Activated CD4-positive, CD25-positive, alpha-beta regulatory T cell treated with anti-CD3 and anti-CD28 coated beads, Interleukin-2, amount 50 U/mL, for 16 hours (primary cell): ENCODE results near the gene ENOPH1.
"Not testable (repeated sequence)": the region's sequence is repeated elsewhere in the genome, so short reads cannot be mapped to it uniquely, and the experiment has no call there.

ENCODE experiments used
- DNase-seq: peaks from one replicate; pipeline ENCODE4 v3.0.0-alpha.2; 2020; ENCODE audit warnings: low read depth, low spot score

The ENOPH1 gene

DNA sequence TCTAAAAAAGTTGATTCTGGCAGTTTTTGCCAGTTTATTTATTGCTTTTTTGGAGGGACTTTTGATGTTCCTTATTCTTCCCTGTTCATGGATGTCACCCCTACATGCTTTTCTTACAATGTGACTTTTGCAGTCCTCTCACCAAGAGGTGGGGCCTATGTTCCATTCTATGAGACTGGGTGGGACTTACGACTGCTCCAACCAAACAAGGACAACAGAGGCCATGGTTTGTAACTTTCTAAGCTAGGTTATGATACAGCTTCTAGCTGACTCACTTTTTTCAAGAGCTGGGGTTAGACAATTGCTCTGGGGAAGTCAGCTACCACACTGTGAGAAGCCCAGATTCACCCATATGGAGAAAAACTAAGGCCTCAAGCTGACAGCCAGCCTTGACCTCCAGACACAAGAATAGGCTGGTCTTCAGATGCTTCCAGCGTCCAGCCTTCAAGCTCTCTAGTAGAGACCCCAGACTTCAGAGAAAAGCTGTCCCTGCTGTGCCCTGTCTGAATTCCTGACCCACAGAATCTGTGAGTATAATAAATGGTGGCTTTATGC lies 39.5 kb downstream of the ENOPH1 start:
- no peak for DNase-seq

- not testable (repeated sequence) for DNase-seq
Measured at GRCh38 chr4:82473080-82473479, 42.7 kb downstream of the ENOPH1 start.

DNA sequence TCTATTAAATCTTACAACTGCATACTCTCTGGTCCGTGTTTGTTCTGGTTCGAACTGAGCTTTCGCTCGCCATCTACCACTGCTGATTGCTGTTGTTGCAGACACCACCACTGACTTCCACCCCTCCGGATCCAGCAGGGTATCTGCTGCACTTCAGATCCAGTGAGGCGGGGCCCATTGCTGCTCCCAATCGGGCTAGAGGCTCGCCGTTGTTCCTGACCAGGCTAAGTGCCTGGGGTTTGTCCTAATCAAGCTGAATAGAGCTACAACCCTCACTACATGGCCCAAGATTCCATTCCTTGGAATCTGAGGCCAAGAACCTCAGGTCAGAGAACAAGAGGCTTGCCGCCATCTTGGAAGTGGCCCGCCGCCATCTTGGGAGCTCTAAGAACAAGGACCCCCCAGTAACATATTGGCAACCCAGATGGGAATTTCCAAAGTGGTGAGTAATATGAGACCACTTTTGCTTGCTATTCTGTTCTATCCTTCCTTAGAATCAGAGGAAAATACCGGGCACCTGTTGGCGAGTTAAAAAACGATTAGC lies 43.3 kb downstream of the ENOPH1 start:
- DNase-seq = no peak

DNA sequence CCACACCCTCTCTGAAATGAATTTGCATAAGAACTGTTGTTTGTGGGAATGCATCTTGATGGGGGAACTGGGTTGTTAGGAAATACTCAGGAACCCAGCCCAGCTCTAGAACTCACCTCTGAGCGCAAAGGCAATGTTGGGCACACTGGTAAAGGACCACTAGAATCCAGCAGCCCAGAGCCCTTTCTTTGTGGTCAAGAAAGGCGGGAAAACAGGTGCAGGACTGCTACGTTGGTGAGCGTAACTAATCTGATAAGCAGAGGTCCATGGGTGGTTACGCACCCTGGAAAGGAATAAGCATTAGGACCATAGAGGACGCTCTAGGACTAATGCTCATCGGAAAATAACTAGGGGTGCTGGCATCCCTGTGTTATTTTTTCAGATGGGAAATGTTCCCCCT lies 45.5 kb downstream of the ENOPH1 start:
- DNase-seq = not testable (repeated sequence)

DNA sequence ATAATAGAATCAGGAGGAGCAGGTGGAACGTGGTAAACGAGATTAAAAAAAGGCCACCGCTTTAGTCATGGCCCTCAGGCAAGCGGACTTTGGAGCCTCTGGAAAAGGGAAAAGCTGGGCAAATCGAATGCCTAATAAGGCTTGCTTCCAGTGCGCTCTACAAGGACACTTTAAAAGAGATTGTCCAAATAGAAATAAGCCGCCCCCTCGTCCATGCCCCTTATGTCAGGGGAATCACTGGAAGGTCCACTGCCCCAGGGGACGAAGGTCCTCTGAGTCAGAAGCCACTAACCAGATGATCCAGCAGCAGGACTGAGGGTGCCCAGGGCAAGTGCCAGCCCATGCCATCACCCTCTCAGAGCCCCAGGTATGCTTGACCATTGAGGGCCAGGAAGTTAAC lies 47.1 kb downstream of the ENOPH1 start:
- not testable (repeated sequence) for DNase-seq

DNA sequence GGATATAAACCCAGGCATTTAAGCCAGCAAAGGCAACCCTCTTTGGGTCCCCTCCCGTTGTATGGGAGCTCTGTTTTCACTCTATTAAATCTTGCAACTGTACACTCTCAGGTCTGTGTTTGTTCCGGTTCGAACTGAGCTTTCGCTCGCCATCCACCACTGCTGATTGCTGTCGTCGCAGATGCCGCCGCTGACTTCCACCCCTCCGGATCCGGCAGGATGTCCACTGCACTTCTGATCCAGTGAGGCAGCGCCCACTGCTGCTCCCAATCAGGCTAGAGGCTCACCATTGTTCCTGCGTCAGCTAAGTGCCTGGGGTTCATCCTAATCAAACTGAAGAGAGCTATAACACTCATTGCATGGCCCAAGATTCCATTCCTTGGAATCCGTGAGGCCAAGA lies 49.2 kb downstream of the ENOPH1 start:
- DNase-seq = no peak

DNA sequence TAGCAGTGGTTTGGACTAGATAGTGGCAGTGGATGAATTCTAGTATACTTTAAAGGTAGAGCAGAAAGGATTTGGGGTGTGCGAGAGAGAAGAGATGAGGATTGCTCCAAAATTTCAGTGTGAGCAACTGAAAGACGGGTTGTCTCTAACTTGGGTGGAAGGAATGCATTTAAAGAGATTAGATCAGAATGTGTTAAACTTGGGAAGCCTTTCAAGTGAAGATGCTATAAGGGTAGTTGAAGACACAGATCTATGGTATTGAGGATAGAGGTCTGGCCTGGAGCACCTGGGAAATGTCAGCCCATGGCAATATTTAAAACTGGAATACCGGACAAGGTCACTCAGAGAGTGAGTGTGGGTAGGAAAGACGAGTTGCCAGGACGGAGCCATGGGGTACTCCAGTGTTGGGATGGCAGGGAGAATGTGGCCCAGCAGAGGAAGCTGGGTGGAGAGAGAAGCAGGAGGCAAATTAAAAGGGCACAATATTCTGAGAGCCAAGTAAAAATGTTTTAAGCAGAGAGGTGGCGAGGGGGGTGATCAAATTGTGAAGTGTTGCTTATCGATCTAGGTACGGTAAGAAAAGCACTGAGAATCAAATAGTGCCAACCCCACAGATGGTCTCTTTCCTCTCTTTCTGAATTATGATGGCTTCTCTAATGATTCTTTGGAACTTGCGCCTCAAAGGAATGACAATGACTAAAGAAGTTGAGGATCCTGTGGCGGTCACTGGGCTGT lies 50.5 kb downstream of the ENOPH1 start:
- DNase-seq = no peak

DNA sequence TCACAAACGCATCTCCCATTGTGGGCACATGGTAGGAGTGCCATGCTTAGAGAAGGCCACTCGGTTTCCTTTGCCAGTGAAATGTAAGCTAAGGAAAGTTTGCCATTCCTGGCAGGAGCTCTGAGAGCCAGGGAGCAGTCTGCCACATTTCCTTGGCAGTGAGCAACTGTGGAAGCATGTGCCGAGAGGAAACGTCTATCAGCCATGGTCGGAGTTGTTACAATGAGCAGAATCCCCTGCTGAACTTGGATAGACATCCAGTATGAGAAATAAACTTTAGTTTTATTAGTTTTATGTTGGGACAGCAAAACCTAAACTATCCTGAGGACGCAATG lies 51.1 kb downstream of the ENOPH1 start:
- no peak for DNase-seq

DNA sequence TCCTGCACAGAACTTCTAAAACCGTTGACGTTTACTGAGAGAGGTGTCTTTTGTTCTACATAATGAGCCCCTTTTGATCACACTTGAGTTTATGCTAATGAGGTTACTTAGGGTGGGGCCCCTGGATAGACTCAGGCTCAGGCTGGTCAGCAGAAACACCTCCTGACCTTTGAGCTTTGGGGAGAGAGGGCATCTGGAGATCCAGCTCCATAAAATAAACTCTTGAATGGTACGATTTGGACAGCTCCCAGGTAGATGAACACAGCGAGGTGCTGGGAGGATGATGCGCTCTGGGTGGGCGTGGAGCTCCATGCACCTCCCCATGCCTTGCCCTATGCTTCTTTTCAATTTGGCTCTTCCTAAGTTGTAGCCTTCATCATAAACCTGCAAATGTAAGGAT lies 52.0 kb downstream of the ENOPH1 start:
- no peak for DNase-seq

GRCh38 chr4:82484996-82485783 lies 54.8 kb downstream of the ENOPH1 start:
- DNase-seq = no peak

- DNase-seq = no peak
Measured at GRCh38 chr4:82489076-82489475, 58.7 kb downstream of the ENOPH1 start.

DNA sequence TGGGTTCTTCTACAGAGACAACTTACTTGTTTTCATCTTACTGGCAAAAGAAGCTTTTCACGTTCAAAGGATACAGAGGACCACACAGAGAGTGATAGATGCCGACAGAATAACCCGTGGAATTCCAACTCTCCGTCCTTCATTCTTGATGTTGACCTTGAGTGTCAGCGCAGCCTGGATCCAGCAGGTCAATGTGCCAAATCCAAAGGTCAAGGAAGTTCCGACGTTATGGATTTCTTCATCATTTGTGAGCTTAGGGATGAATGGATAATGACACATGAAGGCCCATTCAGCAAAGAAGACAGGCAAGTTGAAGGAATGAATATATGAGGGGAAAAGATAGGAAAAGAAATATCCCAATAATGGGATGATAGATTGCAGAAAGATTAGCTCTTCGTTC lies 59.6 kb downstream of the ENOPH1 start:
- no peak for DNase-seq

- no peak for DNase-seq
Measured at GRCh38 chr4:82491251-82491960, 61.0 kb downstream of the ENOPH1 start.

GRCh38 chr4:82493721-82494425 lies 63.5 kb downstream of the ENOPH1 start:
- no peak for DNase-seq

DNA sequence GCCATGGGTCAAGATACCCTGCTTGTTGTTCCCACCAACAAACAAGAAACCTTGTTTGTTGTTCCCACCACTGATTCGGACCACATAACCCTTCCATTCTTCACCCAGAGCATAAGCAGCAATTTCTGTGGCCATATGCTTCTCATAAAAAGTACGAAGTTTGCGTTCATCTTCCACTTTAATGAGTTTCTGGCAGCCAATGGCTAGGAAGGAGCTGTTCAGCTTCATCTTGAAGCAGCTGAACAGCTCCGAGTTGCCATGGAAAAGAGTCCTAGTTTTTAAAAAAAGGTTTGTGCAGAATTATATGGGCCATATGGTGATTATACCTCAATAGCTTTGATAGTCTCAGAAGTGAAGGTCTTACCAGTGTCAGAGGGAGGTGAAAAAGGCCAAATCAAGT lies 65.3 kb downstream of the ENOPH1 start:
- no peak for DNase-seq

DNA sequence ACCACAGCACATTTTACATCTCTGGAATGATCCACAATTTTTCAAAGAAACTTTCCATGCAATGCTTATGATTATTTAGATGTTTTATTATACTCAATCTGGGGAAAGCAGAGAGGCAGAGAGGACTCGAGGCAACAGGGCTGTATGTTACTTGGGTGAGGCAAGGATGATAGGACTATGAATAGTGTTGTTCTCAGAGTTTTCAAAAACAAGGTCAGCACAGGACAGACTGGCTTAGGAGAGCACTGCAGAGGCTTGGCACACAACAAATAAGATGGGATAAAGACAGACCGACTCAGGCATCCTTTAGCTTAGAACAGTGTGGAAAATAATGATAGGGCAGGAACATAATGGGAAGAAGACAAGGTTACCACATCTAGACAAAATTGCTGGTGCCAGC lies 66.0 kb downstream of the ENOPH1 start:
- DNase-seq = no peak

- DNase-seq = no peak
Measured at GRCh38 chr4:82499738-82500434, 69.5 kb downstream of the ENOPH1 start.

DNA sequence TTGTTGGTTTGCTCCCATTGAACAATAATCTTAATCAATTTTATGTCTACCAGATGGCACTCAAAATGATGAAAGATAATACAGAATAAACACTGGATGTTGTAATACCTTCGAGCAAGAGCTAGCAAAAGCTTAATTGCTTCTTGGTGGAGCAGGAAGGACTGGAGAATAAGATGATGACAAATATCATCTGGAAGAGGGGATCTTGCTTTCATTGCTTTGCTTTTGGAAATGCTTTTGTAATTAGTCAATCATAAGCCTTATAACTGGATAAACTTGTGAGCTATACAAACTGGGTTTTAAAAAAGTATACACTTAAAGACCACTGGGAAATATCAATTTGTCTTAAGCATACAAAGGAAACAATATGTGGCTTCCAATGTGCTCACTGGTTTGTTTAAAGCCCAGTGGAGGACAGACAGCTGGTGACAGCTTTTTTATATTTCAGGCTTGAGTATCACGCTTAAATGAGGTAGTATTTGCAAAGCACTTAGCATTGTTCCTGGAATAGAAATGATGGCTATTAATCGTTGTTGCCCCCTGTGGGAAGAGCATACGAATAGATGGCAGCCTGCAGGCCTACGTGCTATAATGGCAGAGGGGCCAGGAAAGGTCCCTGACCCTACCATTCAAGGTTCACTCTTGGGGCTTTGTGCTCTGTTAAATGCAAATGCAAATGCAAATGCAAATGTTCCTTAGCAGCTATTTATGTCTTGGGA lies 70.2 kb downstream of the ENOPH1 start:
- DNase-seq = no peak

- no peak for DNase-seq
Measured at GRCh38 chr4:82501154-82501442, 70.7 kb downstream of the ENOPH1 start.

- DNase-seq = no peak
Measured at GRCh38 chr4:82508011-82508410, 77.6 kb downstream of the ENOPH1 start.
